Measurements from ENCODE around the gene SETD4.

GRCh38 chr21:36040389-36040788, 19.9 kb downstream of the SETD4 start:
- TF ChIP-seq CTCF (IDR thresholded peaks at IDR 0.05; ENCODE audit: low read depth, low read length) (no peak), MAX (IDR thresholded peaks at IDR 0.05; ENCODE audit: low read depth, low read length) (no peak), MYC (IDR thresholded peaks at IDR 0.05; ENCODE audit: low read depth, low read length) (no peak), POLR2A (IDR thresholded peaks at IDR 0.05; ENCODE audit: extremely low read depth, insufficient read length) (no peak)
